GM12892 (cell line): ENCODE data around the gene GSC2.

ENCODE experiments used
- POLR2A ChIP-seq: IDR thresholded peaks from 2 replicates; pipeline ENCODE4 v1.6.1; 2011; ENCODE audit warnings: low read depth, low read length, control low read depth
- TAF1 ChIP-seq: IDR thresholded peaks from 2 replicates; pipeline ENCODE4 v1.6.1; 2011; ENCODE audit warnings: low read depth, mild to moderate bottlenecking, control low read depth, low read length, borderline replicate concordance

DNA sequence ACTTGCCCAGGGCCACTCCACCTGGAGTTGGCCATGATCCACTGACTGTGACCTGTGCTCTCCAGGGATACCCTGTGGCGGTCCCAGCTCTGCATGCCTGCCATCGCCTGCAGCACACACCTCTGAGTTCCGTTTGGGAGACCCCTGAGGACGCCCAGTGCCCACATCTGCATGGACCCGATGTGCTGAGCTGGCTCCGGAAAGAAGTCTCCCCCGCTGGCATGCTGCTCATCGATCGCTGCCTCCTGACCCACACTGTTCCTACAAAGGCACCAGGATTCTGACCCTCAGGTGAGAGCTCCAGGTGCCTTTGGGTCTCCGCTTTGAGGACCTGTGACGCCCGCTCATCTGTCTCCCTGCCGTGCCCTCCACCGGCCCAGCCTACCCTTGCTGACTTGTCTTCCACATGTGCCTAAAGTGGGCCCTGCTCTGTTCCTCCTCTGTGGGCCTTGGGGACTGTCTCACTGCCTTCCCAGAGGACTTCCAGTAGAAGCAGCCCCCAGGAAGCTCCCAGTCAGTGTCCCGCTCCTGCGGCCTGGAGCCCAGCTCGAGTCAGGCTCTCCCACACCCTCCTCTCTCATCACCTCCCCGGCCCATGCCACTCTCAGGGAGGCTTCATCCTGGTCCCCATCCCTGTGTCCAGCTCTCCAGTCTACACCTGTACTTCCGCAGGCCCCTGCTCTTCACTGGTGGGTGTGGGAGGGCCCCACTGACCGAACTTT is 34.3 kb upstream of the GSC2 start:
- TF ChIP-seq POLR2A (no peak), TAF1 (no peak)
